ENCODE data around the gene FMNL1. TPM values are rescaled to one million over a fixed set of nuclear protein-coding genes. Genes with fewer than 3 reads are reported as not detected.

The FMNL1 gene
- total RNA-seq: 10 to 100 TPM; 16.6 to 18.6 TPM
- long read RNA-seq, partial matches to known transcripts: 2 of 2 reads
- long read RNA-seq, other reads (novel, unspliced or antisense): 0 of 2 reads

DNA sequence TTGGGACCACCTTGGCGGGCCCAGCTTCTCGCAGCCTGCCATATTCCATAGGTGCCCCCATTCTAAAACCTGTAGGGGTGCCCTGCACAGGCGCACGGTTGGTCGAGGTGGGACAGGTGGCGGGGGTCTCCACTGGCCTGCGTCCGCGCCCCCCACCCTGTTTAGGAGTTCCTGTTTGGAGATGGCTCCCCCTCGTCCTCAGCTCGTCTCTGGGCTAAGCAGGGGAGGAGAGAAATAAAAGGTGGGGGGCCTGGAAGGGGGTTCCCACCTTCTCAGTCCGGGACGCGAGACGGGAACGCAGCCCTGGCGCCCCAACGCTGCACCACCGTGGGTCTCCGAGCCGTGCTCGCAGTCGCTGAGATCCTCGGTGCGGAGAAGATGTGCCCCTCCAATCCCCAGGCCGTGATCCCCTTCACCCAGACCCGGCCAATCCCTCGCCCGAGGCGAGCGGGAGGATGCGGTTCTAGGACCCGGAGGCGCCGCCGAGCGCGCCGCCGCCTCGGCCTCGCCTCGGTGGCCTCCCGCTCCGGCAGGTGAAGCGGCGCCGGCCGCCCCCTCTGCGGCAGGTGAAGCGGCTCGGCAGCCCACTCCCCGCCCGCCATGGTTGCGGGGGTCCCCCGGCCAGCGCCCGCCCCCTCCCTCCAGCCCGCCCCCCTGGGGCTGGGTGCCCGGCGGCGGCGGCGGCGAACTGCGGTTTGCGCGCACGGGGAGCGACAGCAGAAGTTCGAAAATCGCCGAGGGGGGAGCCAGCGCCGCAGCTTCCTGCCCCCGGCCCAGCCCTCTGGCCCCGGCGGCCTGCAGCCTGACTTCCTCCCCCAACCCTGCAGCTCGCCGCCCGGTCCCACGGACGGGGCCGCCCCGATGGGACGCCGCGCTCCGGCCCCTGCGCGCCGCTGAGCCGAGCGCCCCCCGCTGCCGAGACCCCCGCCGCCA, at the start of gene FMNL1:
FMNL1 (plus strand) TSS at position 805 of the 933 bp plus-strand sequence. CDS start 240 bp downstream, outside the sequence.
- intact Hi-C loops (cut with DNase I): no loop called here
- no peak for DNase-seq
- peak; percentile 21 to 64 for ATAC-seq

DNA sequence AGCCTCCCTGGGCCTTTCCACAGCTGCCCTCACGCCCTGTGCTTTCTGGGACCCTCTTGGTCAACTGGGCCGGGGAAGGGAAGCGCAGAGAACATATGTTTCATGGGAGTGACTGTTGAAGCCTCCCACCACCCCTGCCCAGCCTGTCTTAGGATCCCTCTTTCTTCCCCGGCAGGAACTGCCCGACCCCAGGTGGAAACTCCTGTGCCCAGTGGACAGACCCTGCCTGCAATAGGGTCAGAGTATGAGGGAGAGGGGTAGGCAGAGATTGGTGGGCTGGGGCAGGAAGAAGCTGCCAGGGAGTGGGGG, 49.5 kb upstream of the FMNL1 start:
- ATAC-seq: no peak
- intact Hi-C loops (cut with DNase I): no loop called here
- no peak for DNase-seq

GRCh38 chr17:45172541-45173286, 49.0 kb upstream of the FMNL1 start:
- DNase-seq: peak; percentile 57
- intact Hi-C loops (cut with DNase I): no loop called here
- peak; percentile 79 to 83 for ATAC-seq

GRCh38 chr17:45175759-45176115, 45.9 kb upstream of the FMNL1 start:
- no peak for DNase-seq
- ATAC-seq: no peak
- intact Hi-C loops (cut with DNase I): no loop called here

GRCh38 chr17:45177563-45177962, 44.1 kb upstream of the FMNL1 start:
- intact Hi-C loops (cut with DNase I): no loop called here
- no peak for DNase-seq
- no peak for ATAC-seq

DNA sequence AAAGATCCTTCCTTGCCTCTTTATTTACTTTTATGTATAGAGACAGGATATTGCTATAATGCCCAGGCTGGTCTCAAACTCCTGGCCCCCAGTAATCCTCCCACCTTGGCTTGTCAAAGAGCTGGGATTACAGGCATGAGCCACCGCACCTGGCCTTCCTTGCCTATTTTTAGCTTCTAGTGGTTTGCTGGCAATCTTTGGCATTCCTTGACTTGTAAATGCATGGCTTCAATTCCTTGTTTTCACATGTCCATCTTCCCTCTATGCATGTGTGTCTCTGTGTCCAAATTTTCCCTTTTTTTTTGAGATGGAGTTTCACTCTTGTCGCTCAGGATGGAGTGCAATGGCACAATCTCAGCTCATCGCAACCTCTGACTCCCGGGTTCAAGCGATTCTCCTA, 37.5 kb upstream of the FMNL1 start:
- intact Hi-C loops (cut with DNase I): no loop called here
- ATAC-seq: no peak
- no peak for DNase-seq

GRCh38 chr17:45186801-45187354, 34.8 kb upstream of the FMNL1 start:
- intact Hi-C loops (cut with DNase I): no loop called here
- DNase-seq (no peak), ATAC-seq (no peak)

- ATAC-seq (no peak), DNase-seq (no peak)
- intact Hi-C loops (cut with DNase I): no loop called here
Observed at GRCh38 chr17:45189009-45189408, 32.7 kb upstream of the FMNL1 start.

GRCh38 chr17:45190503-45191255, 31.0 kb upstream of the FMNL1 start:
- DNase-seq: no peak
- ATAC-seq: no peak
- intact Hi-C loops (cut with DNase I): no loop called here

- intact Hi-C loops (cut with DNase I): loop anchor here in 1 of 2 donors (5.0 kb wide), 1 partner anchor 43 kb away; no protein-coding TSS in a partner anchor
- ATAC-seq (no peak), DNase-seq (no peak)
Observed at GRCh38 chr17:45195424-45195823, 26.3 kb upstream of the FMNL1 start.

GRCh38 chr17:45197108-45197507, 24.6 kb upstream of the FMNL1 start:
- ATAC-seq: no peak
- DNase-seq: no peak
- intact Hi-C loops (cut with DNase I): loop anchor here in 1 of 2 donors (1.0 to 5.0 kb wide), 2 partner anchors 45 to 62 kb away; partner anchors contain the start of gene ACBD4

- intact Hi-C loops (cut with DNase I): loop anchor here in 1 of 2 donors (1.0 to 5.0 kb wide), 2 partner anchors 45 to 62 kb away; partner anchors contain the start of gene ACBD4
- peak; percentile 94 for DNase-seq
- ATAC-seq: peak; percentile 97 to 99
Observed at GRCh38 chr17:45197555-45198334, 23.9 kb upstream of the FMNL1 start.

GRCh38 chr17:45200701-45201100, 21.0 kb upstream of the FMNL1 start:
- ATAC-seq (peak in 1 of 2 donors; percentile 53), DNase-seq (peak; percentile 42)
- intact Hi-C loops (cut with DNase I): loop anchor here in 1 of 2 donors (2.0 kb wide), 1 partner anchor 62 kb away; no protein-coding TSS in a partner anchor

GRCh38 chr17:45201457-45201856, 20.2 kb upstream of the FMNL1 start:
- intact Hi-C loops (cut with DNase I): loop anchor here in 1 of 2 donors (2.0 kb wide), 1 partner anchor 63 kb away; no protein-coding TSS in a partner anchor
- DNase-seq (no peak), ATAC-seq (no peak)

DNA sequence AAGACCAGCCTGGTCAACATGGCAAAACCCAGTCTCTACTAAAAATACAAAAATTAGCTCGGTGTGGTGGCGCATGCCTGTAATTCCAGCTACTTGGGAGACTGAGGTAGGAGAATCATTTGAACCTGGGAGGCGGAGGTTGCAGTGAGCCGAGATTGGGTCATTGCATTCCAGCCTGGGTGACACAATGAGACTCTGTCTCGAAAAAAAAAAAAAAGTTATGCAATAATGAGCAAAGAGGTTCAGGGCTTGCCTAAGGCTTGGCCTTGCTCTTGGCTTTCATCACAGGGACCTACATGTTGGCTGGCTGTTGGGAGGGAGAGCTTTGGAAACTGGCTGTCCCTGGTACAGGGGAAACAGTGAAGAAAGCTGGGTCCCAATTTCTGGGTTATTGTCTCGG, 19.8 kb upstream of the FMNL1 start:
- DNase-seq (peak; percentile 49), ATAC-seq (peak in 1 of 2 donors; percentile 42)
- intact Hi-C loops (cut with DNase I): loop anchor here in 1 of 2 donors (2.0 kb wide), 1 partner anchor 63 kb away; no protein-coding TSS in a partner anchor

- ATAC-seq (peak; percentile 72 to 75), DNase-seq (peak; percentile 87)
- intact Hi-C loops (cut with DNase I): loop anchor here (2.0 to 5.0 kb wide), 2 partner anchors 168 kb away; no protein-coding TSS in a partner anchor
Observed at GRCh38 chr17:45218895-45219661, 2.6 kb upstream of the FMNL1 start.

DNA sequence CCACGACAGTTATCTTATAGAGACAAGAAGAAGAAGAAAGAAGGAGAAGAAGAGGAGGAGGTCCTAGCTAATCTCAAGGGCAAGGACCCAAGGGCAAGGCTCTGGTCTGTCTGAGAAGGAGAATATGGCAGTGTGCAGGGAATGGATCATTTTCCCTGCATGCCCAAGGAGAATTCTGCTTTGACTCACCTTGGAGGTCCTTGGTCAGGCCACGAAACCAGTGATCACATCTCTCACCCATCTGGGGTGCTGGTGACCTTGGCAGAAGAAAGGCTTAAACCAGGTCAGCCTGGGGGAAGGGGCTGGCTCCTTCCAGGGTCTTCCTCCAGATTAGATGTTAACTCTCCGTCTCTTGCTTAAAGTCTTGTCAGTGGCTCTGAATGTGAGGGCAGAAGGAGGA, 1.6 kb upstream of the FMNL1 start:
- intact Hi-C loops (cut with DNase I): no loop called here
- DNase-seq (no peak), ATAC-seq (no peak)
